ENCODE results near the gene S100A12.

Gene S100A12

DNA sequence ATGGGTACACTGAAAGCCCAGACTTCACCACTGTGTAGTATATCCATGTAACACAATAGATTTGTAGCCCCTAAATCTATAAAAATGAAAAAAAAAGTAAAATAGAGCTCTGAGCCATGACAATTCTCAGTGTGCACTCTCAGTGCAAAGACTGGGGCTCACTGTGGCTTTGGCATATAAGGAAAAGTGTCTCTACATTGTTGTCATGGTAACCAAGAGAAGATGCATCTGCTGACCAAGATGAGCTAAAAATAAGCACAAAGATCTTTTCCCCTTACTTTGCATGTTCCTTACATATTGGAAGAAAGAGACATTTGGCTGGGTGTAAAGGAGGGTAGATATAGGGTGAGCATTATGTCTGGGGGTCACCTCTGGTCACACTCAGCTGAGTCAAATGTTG, 38.8 kb downstream of the S100A12 start:
- CTCF ChIA-PET: interaction anchor here (0.8 to 5.8 kb wide), 6 partner anchors 8 to 174 kb away, joined by 3 to 37 read pairs (median 6); partner anchors contain the start of gene PGLYRP3
- TF ChIP-seq, protein P1, sequence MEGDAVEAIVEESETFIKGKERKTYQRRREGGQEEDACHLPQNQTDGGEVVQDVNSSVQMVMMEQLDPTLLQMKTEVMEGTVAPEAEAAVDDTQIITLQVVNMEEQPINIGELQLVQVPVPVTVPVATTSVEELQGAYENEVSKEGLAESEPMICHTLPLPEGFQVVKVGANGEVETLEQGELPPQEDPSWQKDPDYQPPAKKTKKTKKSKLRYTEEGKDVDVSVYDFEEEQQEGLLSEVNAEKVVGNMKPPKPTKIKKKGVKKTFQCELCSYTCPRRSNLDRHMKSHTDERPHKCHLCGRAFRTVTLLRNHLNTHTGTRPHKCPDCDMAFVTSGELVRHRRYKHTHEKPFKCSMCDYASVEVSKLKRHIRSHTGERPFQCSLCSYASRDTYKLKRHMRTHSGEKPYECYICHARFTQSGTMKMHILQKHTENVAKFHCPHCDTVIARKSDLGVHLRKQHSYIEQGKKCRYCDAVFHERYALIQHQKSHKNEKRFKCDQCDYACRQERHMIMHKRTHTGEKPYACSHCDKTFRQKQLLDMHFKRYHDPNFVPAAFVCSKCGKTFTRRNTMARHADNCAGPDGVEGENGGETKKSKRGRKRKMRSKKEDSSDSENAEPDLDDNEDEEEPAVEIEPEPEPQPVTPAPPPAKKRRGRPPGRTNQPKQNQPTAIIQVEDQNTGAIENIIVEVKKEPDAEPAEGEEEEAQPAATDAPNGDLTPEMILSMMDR (IDR thresholded peaks at IDR 0.05; ENCODE audit: control extremely low read depth, extremely low read depth, low read depth, missing control alignments): no peak

DNA sequence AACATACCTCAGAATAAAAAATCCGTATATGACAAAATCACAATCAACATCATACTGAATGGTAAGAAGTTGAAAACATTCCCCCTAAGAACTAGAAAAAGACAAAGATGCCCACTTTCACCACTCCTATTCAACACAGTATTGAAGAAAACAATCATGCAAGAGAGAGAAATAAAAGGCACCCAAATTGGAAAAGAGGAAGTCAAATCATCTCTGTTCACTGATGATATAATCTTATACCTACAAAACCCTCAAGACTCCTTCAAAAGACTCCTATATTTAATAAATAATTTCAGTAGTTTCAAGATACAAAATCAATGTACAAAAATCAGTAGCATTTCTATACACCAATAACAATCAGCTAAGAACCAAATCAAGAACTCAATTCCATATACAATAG, 41.5 kb downstream of the S100A12 start:
- TF ChIP-seq, protein P1 (IDR thresholded peaks at IDR 0.05; ENCODE audit: control extremely low read depth, extremely low read depth, low read depth, missing control alignments): no peak
- no peak for DNase-seq (ENCODE audit: extremely low spot score)
- CTCF ChIA-PET: interaction anchor here (1.6 to 5.8 kb wide), 2 partner anchors 15 to 20 kb away, joined by 5 to 37 read pairs; partner anchors contain the start of gene PGLYRP4
- POLR2A ChIA-PET: no interaction called here

More for the DNA sequence above, 38.8 kb downstream of the S100A12 start:
- POLR2A ChIA-PET: no interaction called here
- DNase-seq (ENCODE audit: extremely low spot score): no peak

DNA sequence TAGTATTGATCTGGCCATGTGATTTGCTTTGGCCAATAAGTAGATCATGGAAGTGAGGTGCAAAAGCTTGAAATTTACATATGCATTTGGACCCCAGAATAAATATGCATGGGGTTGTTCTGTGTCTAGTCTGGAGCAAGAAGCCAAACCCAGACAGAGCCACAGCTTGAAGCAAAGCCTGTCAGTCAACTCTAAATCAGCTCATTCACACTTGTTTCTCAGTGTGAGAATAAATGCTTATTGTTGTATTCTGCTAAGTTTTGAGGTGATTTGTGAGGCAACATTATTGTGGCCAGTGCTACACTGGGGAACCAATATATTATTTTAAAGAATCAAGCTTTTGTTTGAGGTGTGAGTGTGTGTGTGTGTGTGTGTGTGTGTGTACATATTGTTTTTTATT, 50.5 kb downstream of the S100A12 start:
- no peak for DNase-seq (ENCODE audit: extremely low spot score)
- TF ChIP-seq, protein P1 (IDR thresholded peaks at IDR 0.05; ENCODE audit: control extremely low read depth, extremely low read depth, low read depth, missing control alignments): no peak
- ChIA-PET CTCF (interaction anchor here (0.8 to 1.0 kb wide), 2 partner anchors 13 to 30 kb away, joined by 3 read pairs; no protein-coding TSS in a partner anchor), POLR2A (no interaction called here)

Measured in GM10248 (cell line).